HFF-Myc (cell line): ENCODE measurements around the gene MAPK9.

Experiments used
- DNase-seq: peaks from one replicate; pipeline ENCODE4 v3.0.0-alpha.2; 2011; ENCODE audit warnings: low read depth; ENCODE audit errors: extremely low read depth
- H3K4me3 ChIP-seq: replicated peaks from 2 replicates; pipeline ENCODE4 v1.5.1; 2011; ENCODE audit warnings: low read depth, mild to moderate bottlenecking, control low read depth, low read length
- TF ChIP-seq, protein P1 (sequence below): IDR thresholded peaks from 2 replicates; pipeline ENCODE4 v1.5.1; 2012; ENCODE audit warnings: mild to moderate bottlenecking, low read depth, low read length, control low read depth; ENCODE audit errors: missing control alignments

MAPK9 gene

DNA sequence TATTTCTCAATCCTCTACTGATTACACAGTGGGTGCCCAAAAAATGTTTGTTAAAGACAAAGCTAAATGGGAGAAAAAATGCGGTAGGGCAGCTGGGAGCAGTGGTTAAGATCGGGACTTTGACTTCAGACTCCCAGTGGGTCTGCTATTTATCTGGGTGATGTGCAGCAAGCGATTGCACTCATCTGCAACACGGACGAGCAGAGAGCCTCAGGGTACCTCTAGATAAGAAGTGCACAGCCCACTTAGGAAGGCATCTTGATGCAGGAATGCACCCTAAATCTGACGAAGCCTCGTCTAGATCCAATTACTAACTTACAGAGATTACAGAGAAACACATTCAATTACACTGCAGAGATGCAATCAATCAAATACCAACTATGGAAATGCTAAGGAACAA lies 4.0 kb downstream of the MAPK9 start:
- TF ChIP-seq, protein P1, sequence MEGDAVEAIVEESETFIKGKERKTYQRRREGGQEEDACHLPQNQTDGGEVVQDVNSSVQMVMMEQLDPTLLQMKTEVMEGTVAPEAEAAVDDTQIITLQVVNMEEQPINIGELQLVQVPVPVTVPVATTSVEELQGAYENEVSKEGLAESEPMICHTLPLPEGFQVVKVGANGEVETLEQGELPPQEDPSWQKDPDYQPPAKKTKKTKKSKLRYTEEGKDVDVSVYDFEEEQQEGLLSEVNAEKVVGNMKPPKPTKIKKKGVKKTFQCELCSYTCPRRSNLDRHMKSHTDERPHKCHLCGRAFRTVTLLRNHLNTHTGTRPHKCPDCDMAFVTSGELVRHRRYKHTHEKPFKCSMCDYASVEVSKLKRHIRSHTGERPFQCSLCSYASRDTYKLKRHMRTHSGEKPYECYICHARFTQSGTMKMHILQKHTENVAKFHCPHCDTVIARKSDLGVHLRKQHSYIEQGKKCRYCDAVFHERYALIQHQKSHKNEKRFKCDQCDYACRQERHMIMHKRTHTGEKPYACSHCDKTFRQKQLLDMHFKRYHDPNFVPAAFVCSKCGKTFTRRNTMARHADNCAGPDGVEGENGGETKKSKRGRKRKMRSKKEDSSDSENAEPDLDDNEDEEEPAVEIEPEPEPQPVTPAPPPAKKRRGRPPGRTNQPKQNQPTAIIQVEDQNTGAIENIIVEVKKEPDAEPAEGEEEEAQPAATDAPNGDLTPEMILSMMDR: no peak
- H3K4me3 ChIP-seq: no peak overlapping the region
- no peak for DNase-seq

DNA sequence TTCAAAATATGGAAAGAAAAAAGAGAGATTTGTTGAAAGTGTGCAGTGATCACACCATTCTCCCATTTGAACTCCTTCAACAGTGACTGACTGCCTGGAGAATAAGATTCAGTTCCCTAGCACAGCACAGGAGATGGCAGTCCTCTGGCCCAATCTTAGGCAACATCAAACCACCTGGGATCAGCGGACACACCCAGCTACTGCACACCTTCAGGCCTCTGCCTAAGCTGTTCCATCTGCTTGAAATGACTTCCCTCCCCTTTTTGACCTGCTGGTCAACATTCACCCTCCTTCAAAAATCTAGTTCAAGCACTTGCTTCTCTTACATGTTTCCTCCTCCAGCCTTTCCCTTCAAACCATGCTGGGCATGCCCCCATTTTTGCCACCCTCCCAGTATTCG lies 4.5 kb downstream of the MAPK9 start:
- DNase-seq: no peak
- TF ChIP-seq, protein P1: no peak

DNA sequence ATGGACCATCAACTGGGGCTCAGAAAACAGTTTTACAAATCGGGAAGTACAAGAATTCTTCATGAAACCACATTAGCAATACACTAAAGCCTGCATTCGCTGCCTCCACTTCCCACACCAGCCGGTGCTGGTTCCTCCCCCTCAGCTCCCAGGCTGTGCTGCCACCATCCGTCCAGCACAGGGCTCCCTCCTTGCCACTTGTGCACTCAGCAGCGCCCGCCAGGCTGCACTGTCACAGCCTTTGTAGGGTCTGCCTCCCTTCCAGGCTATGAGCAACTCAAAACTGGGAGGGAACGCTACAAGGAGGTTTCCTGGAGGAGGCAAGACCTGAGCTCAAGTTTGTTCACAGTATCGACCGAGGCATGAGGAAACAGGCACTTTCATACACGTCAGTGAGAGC lies 7.7 kb downstream of the MAPK9 start:
- TF ChIP-seq, protein P1: no peak
- no peak for DNase-seq
- no peak overlapping the region for H3K4me3 ChIP-seq

More for the DNA sequence above, 4.5 kb downstream of the MAPK9 start:
- H3K4me3 ChIP-seq: no peak overlapping the region

DNA sequence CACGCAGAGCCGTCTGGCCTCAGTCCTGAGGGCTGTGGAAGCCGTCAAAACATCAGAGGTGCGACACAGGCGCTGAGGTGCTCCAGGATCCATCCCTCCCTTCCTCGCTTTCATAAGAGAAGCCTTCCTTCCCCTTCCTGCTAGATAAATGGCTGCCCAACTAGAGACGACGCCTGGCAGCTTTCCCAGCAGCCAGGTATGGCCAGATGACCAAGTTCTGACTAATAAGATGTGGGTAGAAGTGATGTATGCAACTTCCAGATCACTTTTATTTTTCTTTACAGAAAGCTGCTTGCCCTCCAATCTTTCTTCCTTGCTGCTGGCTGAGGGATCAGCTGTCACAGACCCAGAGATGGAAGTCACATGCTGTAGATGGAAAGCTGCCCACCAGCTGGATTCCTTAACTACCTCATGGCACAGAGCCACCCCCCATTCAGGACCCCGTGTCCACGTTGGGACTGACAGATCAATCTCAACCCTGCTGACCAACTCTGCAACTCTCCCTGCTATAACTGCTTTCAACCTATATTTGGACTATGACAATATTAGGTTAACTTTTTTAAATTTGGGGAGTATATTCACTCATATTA lies 8.8 kb downstream of the MAPK9 start:
- DNase-seq: no peak
- H3K4me3 ChIP-seq: no peak overlapping the region
- TF ChIP-seq, protein P1: no peak

DNA sequence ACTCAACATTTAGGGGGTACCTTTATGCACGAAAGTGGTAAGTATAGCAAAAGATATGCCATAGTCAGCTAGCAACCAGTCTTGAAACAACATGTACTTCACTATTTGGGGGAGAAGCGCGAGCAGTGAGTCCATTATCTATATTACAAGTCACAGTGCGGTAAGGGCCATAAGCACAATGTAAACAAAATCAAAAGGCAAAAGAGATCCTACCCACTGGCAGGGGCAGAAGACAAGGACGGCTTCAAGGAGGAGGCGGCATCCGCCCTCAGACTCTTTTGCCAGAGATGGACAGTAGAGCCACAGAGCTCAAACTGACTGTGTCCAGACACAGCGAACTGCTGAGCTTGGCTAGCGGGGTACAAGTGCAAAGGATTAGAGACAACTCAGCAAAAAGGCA lies 9.6 kb downstream of the MAPK9 start:
- no peak overlapping the region for H3K4me3 ChIP-seq
- DNase-seq: no peak
- TF ChIP-seq, protein P1: no peak

DNA sequence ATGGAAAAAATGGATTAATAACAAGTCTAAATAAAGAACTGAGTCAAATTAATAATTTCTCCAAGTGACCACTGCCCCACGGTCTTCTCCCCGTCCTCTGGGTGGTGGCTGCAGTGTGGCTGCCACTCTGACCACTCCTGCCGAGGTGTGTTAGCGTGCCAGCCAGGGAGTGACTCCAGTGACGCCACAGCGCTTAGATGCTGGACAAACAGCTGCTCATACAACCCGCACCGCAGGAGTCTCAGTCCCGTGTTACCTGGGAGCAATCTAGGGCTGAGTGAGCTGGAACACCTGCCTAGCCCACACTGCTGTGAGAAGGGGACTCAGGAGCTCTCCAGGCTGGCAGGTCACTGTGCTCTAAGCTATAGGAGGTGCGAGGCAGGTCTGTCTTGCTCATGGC lies 10.2 kb downstream of the MAPK9 start:
- H3K4me3 ChIP-seq: no peak overlapping the region
- no peak for DNase-seq
- TF ChIP-seq, protein P1: no peak

DNA sequence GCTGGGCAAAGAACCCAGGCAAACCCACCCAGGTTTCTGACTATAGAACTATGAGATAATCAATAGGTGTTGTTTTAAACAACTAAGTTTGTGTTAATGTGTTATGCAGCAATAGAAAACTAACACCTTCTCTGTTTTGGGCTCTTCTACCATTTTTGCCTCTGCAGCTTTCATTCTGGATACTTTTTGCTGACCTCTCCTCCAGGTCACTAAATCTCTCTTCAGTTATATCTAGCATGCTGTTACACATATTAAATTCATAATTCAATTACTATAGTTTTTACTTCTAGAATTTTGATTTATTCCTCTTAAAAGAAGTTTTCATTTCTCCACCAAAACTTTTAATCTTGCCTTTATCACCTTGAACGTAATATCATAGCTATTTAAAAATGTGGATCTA lies 17.2 kb downstream of the MAPK9 start:
- no peak for DNase-seq
- no peak overlapping the region for H3K4me3 ChIP-seq
- TF ChIP-seq, protein P1: no peak
